A549 (cell line): ENCODE results near the gene RHEB. TPM values are rescaled to one million over a fixed set of nuclear protein-coding genes. Genes with fewer than 3 reads are reported as not detected.

Experiments used
- ATAC-seq, 2 experiments: fragments of 200-7000 bp in 1 of 2; fragments of >200 bp in 1 of 2; cut with Nextera tagmentation in 1 of 2; cut with Tn5 transposase in 1 of 2; 3 replicates each; pipeline versions ENCODE4 v1.8.0 to v1.9.1; 2018 to 2020; ENCODE audit warnings: mild to moderate bottlenecking in 1 of 2, moderate library complexity in 1 of 2
- CTCF ChIA-PET: fragments of 300-600 bp; sonication (Branson Sonifier 250); formaldehyde crosslinking; extraction: SDS; loops from one replicate; lab custom pipeline; 2021; ENCODE audit warnings: antibody characterized with exemption, inconsistent platforms; lab: Yijun Ruan, JAX
- POLR2A ChIA-PET: fragments of 350-600 bp; formaldehyde crosslinking; extraction: SDS; loops from one replicate; lab custom pipeline; 2021; ENCODE audit warnings: antibody characterized with exemption, inconsistent platforms; lab: Yijun Ruan, JAX
- DNase-seq, 2 experiments: peaks; one replicate each; pipeline versions ENCODE4 v3.0.0 to v3.0.0-alpha.2; 2011 to 2016; ENCODE audit warnings: low read depth in 1 of 2, low spot score in 1 of 2
- FAIRE-seq: peaks from 2 replicates; lab custom pipeline; 2011; peaks lifted over from hg19 to GRCh38; lab: Jason Lieb, UNC
- H3K27ac ChIP-seq, 2 experiments: fragments of >200 bp; sonication (Bioruptor Twin); formaldehyde crosslinking; 3 replicates each; pipeline ENCODE4 v1.5.1; 2016 to 2017
- H3K4me1 ChIP-seq: fragments of >200 bp; sonication (Bioruptor Twin); formaldehyde crosslinking; 3 replicates; pipeline ENCODE4 v1.6.1; 2016
- H3K4me2 ChIP-seq: fragments of >200 bp; sonication (Bioruptor Twin); formaldehyde crosslinking; 3 replicates; pipeline ENCODE4 v1.6.1; 2016
- H3K4me3 ChIP-seq: fragments of >200 bp; sonication (Bioruptor Twin); formaldehyde crosslinking; 3 replicates; pipeline ENCODE4 v1.5.1; 2016
- H3K9me3 ChIP-seq: fragments of >200 bp; sonication (Bioruptor Twin); formaldehyde crosslinking; 3 replicates; pipeline ENCODE4 v1.6.1; 2016
- BHLHE40 ChIP-seq: IDR thresholded peaks from 2 replicates; pipeline ENCODE4 v1.6.1; 2012; ENCODE audit warnings: low read depth, low read length, inconsistent platforms
- CHD2 ChIP-seq: fragments of 150-350 bp; IDR thresholded peaks from 2 replicates; pipeline ENCODE4 v1.6.1; 2014; ENCODE audit warnings: low read length; ENCODE audit not compliant: partially characterized antibody
- CHD4 ChIP-seq: fragments of 200-600 bp; sonication (generic); IDR thresholded peaks from 2 replicates; pipeline ENCODE4 v1.6.1; 2016; ENCODE audit warnings: antibody characterized with exemption, mild to moderate bottlenecking, borderline replicate concordance
- E2F6 ChIP-seq: IDR thresholded peaks from 2 replicates; pipeline ENCODE4 v1.6.1; 2012; ENCODE audit warnings: low read depth, borderline replicate concordance
- EHF ChIP-seq: fragments of 250-450 bp; sonication (Bioruptor Pico); IDR thresholded peaks from 2 replicates; pipeline ENCODE4 v1.5.0; 2020; ENCODE audit warnings: mild to moderate bottlenecking
- ELK1 ChIP-seq: fragments of 150-350 bp; IDR thresholded peaks from 2 replicates; pipeline ENCODE4 v1.6.1; 2014; ENCODE audit warnings: low read depth, mild to moderate bottlenecking, low read length
- ESRRA ChIP-seq: fragments of 150-350 bp; IDR thresholded peaks from 2 replicates; pipeline ENCODE4 v1.6.1; 2014; ENCODE audit warnings: mild to moderate bottlenecking, low read length, borderline replicate concordance
- FOSL2 ChIP-seq, 2 experiments: fragments of 450-650 bp in 1 of 2; fragments of >200 bp in 1 of 2; sonication (Bioruptor Twin) in 1 of 2; formaldehyde crosslinking; IDR thresholded peaks; 2 replicates each; pipeline versions ENCODE4 v1.5.0 to v1.6.1; 2016 to 2020; ENCODE audit warnings: mild to moderate bottlenecking in 1 of 2, moderate library complexity in 1 of 2
- FOXS1 ChIP-seq: fragments of 250-450 bp; sonication (Bioruptor Pico); IDR thresholded peaks from 2 replicates; pipeline ENCODE4 v1.5.0; 2020; ENCODE audit warnings: mild to moderate bottlenecking, moderate library complexity
- HES2 ChIP-seq: fragments of >200 bp; sonication (Bioruptor Twin); formaldehyde crosslinking; IDR thresholded peaks from 2 replicates; pipeline ENCODE4 v1.6.1; 2016
- HOXB13 ChIP-seq: fragments of 250-450 bp; sonication (Bioruptor Pico); IDR thresholded peaks from 2 replicates; pipeline ENCODE4 v1.5.0; 2020; ENCODE audit warnings: low read depth, mild to moderate bottlenecking, moderate library complexity
- HOXB5 ChIP-seq: fragments of 250-450 bp; sonication (Bioruptor Pico); IDR thresholded peaks from 2 replicates; pipeline ENCODE4 v1.5.0; 2020; ENCODE audit warnings: mild to moderate bottlenecking, moderate library complexity
- JUN ChIP-seq, 2 experiments: fragments of >200 bp; sonication (Bioruptor Twin); formaldehyde crosslinking; IDR thresholded peaks; 2 replicates in 1 of 2; 3 replicates in 1 of 2; pipeline ENCODE4 v1.6.1; 2016 to 2017
- JUNB ChIP-seq: fragments of >200 bp; sonication (Bioruptor Twin); formaldehyde crosslinking; IDR thresholded peaks from 2 replicates; pipeline ENCODE4 v1.6.1; 2016
- KDM1A ChIP-seq: fragments of 200-600 bp; sonication (generic); IDR thresholded peaks from 2 replicates; pipeline ENCODE4 v1.6.1; 2016; ENCODE audit warnings: low read depth, mild to moderate bottlenecking
- MAFK ChIP-seq: fragments of 450-650 bp; IDR thresholded peaks from 2 replicates; pipeline ENCODE4 v1.6.1; 2014; ENCODE audit not compliant: partially characterized antibody
- MAZ ChIP-seq: fragments of 150-350 bp; IDR thresholded peaks from 2 replicates; pipeline ENCODE4 v1.6.1; 2014; ENCODE audit warnings: antibody characterized with exemption, low read depth, low read length, borderline replicate concordance
- MYC ChIP-seq: IDR thresholded peaks from 2 replicates; pipeline ENCODE4 v1.6.1; 2012; ENCODE audit warnings: mild to moderate bottlenecking, inconsistent platforms, low read length, improper control_type of control experiment, borderline replicate concordance
- NFE2L2 ChIP-seq: fragments of 150-350 bp; conservative IDR thresholded peaks from 2 replicates; pipeline ENCODE4 v1.6.1; 2014; ENCODE audit warnings: low read length
- NPAS2 ChIP-seq: fragments of 250-450 bp; sonication (Bioruptor Pico); IDR thresholded peaks from 2 replicates; pipeline ENCODE4 v1.8.0; 2022; ENCODE audit warnings: mild to moderate bottlenecking, moderate library complexity, borderline replicate concordance
- PHF8 ChIP-seq: fragments of 200-600 bp; sonication (generic); IDR thresholded peaks from 2 replicates; pipeline ENCODE4 v1.6.1; 2016; ENCODE audit warnings: low read depth, mild to moderate bottlenecking, antibody characterized with exemption, moderate library complexity, borderline replicate concordance
- POLR2AphosphoS2 ChIP-seq: conservative IDR thresholded peaks from 2 replicates; pipeline ENCODE4 v1.6.1; 2012; ENCODE audit warnings: low read length, improper control_type of control experiment, inconsistent platforms
- RAD21 ChIP-seq, 2 experiments: fragments of >200 bp in 1 of 2; sonication (Bioruptor Twin) in 1 of 2; formaldehyde crosslinking in 1 of 2; IDR thresholded peaks in 1 of 2; conservative IDR thresholded peaks in 1 of 2; 2 replicates in 1 of 2; 3 replicates in 1 of 2; pipeline ENCODE4 v1.6.1; 2012 to 2018; ENCODE audit warnings: inconsistent platforms in 1 of 2
- RARB ChIP-seq: fragments of 250-450 bp; sonication (Bioruptor Pico); IDR thresholded peaks from 2 replicates; pipeline ENCODE4 v1.8.0; 2021; ENCODE audit warnings: mild to moderate bottlenecking, moderate library complexity
- RCOR1 ChIP-seq: fragments of 150-350 bp; IDR thresholded peaks from 2 replicates; pipeline ENCODE4 v1.6.1; 2014; ENCODE audit warnings: antibody characterized with exemption, low read length, low read depth
- SMC3 ChIP-seq: fragments of >200 bp; sonication (Bioruptor Twin); formaldehyde crosslinking; IDR thresholded peaks from 3 replicates; pipeline ENCODE4 v1.6.1; 2018; ENCODE audit warnings: inconsistent platforms
- WGBS: methylation state at CpG from one replicate; pipeline ENCODE4 v1.1.6; 2017; ENCODE audit errors: missing lambda C conversion rate; 5-methylcytosine and 5-hydroxymethylcytosine counted together
- polyA plus RNA-seq, 4 experiments: library from polyadenylated mRNA; depleted of rRNA in 3 of 4; stranded (reverse); fragments of >200 nt; fragmentation: RNase III in 1 of 4; extraction: RNeasy Plus Mini Kit Qiagen cat#74134 plus additional on column Dnase treatment in 1 of 4; gene quantifications; 2 replicates in 3 of 4; 3 replicates in 1 of 4; pipeline ENCODE4 v1.2.3, GENCODE V29; 2011 to 2017
- TF ChIP-seq, protein P1 (sequence below): IDR thresholded peaks from 2 replicates; pipeline ENCODE4 v1.6.1; 2012
- TF ChIP-seq, protein P2 (sequence below): IDR thresholded peaks from 2 replicates; pipeline ENCODE4 v1.6.1; 2012

RHEB gene
- polyA plus RNA-seq, 2 of the 4 experiments (the other 2 are of a cell fraction) = 110 to 198 TPM

- WGBS = 94% methylated on average over 4 of the region's 4 CpGs
- ChIA-PET CTCF (interaction anchor here (1.1 to 1.9 kb wide), 3 partner anchors 8 to 62 kb away, joined by 3 to 8 read pairs (median 4); no protein-coding TSS in a partner anchor), POLR2A (interaction anchor here (1.5 kb wide), 1 partner anchor 9 kb away, joined by 4 read pairs; the partner anchor contains the start of gene RHEB)
- no peaks in the 10 kb centered on the region for H3K9me3 ChIP-seq
- ATAC-seq (no peak), DNase-seq (no peak), FAIRE-seq (no peak)
- no peak overlapping the region for H3K4me3 ChIP-seq
- H3K27ac ChIP-seq = no peak overlapping the region
- H3K4me1 ChIP-seq = peaks cover 37% of the 10 kb centered on the region
- H3K4me2 ChIP-seq = no peak overlapping the region
- TF ChIP-seq, protein P1, sequence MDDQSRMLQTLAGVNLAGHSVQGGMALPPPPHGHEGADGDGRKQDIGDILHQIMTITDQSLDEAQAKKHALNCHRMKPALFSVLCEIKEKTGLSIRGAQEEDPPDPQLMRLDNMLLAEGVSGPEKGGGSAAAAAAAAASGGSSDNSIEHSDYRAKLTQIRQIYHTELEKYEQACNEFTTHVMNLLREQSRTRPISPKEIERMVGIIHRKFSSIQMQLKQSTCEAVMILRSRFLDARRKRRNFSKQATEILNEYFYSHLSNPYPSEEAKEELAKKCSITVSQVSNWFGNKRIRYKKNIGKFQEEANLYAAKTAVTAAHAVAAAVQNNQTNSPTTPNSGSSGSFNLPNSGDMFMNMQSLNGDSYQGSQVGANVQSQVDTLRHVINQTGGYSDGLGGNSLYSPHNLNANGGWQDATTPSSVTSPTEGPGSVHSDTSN = no peak
- TF ChIP-seq JUN (IDR thresholded peaks at IDR 0.05) = no peak
- no peak for TF ChIP-seq JUNB
- TF ChIP-seq MAZ = no peak
- no peak for TF ChIP-seq E2F6
- no peak for TF ChIP-seq FOXS1
- TF ChIP-seq, protein P2, sequence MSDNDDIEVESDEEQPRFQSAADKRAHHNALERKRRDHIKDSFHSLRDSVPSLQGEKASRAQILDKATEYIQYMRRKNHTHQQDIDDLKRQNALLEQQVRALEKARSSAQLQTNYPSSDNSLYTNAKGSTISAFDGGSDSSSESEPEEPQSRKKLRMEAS = no peak
- TF ChIP-seq CHD4 = no peak
- no peak for TF ChIP-seq EHF
- no peak for TF ChIP-seq FOSL2 (IDR thresholded peaks at IDR 0.05)
- no peak for TF ChIP-seq FOSL2 (CRISPR knock-in tag; IDR thresholded peaks at IDR 0.05)
- no peak for TF ChIP-seq NFE2L2
Measured at GRCh38 chr7:151511270-151511669, 8.4 kb downstream of the RHEB start.

DNA sequence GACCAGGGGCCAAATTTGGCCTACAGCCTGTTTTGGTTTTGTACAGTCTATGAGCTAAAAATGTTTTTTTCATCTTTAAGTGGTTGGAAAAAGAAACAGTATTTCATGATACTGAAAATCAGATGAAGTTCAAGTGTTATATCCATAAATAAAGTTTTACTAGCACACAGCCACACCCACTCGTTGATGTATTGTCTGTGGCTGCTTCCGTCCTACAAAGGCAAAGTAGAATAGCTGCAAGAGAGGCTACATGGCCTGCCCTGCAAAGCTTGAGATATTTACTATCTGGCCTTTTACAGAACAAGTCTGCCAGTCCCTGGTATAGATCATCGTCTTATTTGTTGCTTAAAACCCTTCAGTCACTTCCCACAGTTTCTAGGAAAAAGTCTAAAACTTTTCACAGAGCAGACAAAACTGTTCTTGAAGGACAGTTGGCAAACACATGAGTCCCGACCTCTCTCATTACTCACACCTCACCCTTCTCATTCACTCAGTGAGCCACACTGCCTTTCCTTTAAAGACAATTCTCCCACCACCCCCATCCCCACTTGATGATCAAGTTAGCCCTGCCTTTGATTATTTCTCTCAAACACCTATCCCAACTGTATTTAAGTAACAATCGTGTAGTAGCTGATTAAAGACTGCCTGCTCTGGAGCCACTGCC, 9.9 kb downstream of the RHEB start:
- Histone ChIP-seq H3K4me2 (no peak overlapping the region), H3K4me1 (peaks cover 49% of the 10 kb centered on the region), H3K4me3 (no peak overlapping the region), H3K9me3 (no peaks in the 10 kb centered on the region), H3K27ac (no peak overlapping the region)
- FAIRE-seq (no peak), ATAC-seq (no peak), DNase-seq (no peak)
- CTCF ChIA-PET = interaction anchor here (0.6 to 2.4 kb wide), 8 partner anchors 8 to 123 kb away, joined by 3 to 10 read pairs (median 4); no protein-coding TSS in a partner anchor
- no peak for TF ChIP-seq RAD21 (conservative IDR thresholded peaks at IDR 0.05 in 1 of 2, IDR thresholded peaks at IDR 0.05 in 1 of 2)
- no peak for TF ChIP-seq MAFK
- POLR2A ChIA-PET = interaction anchor here (0.9 kb wide), 1 partner anchor 8 kb away, joined by 4 read pairs; no protein-coding TSS in a partner anchor
- WGBS = 83% methylated on average over 5 of the region's 5 CpGs

GRCh38 chr7:151508991-151509390, 10.7 kb downstream of the RHEB start:
- ChIA-PET CTCF (interaction anchor here (1.0 to 2.4 kb wide), 4 partner anchors 9 to 141 kb away, joined by 3 to 10 read pairs (median 4); no protein-coding TSS in a partner anchor), POLR2A (no interaction called here)
- peaks cover 57% of the 10 kb centered on the region for H3K4me1 ChIP-seq

More at GRCh38 chr7:151508991-151509390, 10.7 kb downstream of the RHEB start:
- ATAC-seq (no peak), FAIRE-seq (no peak), DNase-seq (no peak)
- TF ChIP-seq ELK1 = no peak
- no peak for TF ChIP-seq NPAS2 (CRISPR knock-in tag)
- TF ChIP-seq RARB (CRISPR knock-in tag) = no peak
- TF ChIP-seq, protein P1 = no peak
- no peak for TF ChIP-seq RCOR1
- no peak for TF ChIP-seq KDM1A
- no peak for TF ChIP-seq BHLHE40
- no peak for TF ChIP-seq PHF8
- TF ChIP-seq HOXB5 (CRISPR knock-in tag) = no peak
- TF ChIP-seq POLR2AphosphoS2 = no peak
- no peak for TF ChIP-seq CHD2
- no peak for TF ChIP-seq HOXB13 (CRISPR knock-in tag)
- TF ChIP-seq HES2 = no peak
- no peak for TF ChIP-seq MYC
- no peak for TF ChIP-seq SMC3
- TF ChIP-seq MAFK = no peak
- TF ChIP-seq ESRRA = no peak
- Histone ChIP-seq H3K27ac (no peak overlapping the region), H3K4me3 (no peak overlapping the region), H3K9me3 (no peaks in the 10 kb centered on the region), H3K4me2 (no peak overlapping the region)
- WGBS = 87% methylated on average over 6 of the region's 6 CpGs
